H1 (cell line): ENCODE results near the gene KCTD12. TPM values are rescaled to one million over a fixed set of nuclear protein-coding genes. Genes with fewer than 3 reads are reported as not detected.

ENCODE experiments used
- polyA plus RNA-seq, 7 experiments: library from polyadenylated mRNA; depleted of rRNA in 3 of 7; stranded (reverse) in 5 of 7; unstranded in 2 of 7; fragments of >200 nt in 5 of 7; fragments of 200-250 nt in 2 of 7; gene quantifications; 1 replicate in 5 of 7; 2 replicates in 1 of 7; 4 replicates in 1 of 7; pipeline versions ENCODE4 v1.2.1 to v1.2.3, GENCODE V29; 2011 to 2013; ENCODE audit warnings: missing spikeins in 2 of 7, mixed read lengths in 2 of 7
- total RNA-seq: library from RNA; stranded (reverse); fragmentation: NEBNext Ultra II Directional; extraction: Animal tissue kit (Norgen Biotek cat#: 25700); gene quantifications from 2 replicates; pipeline ENCODE4 v1.2.1, GENCODE V29; 2021

KCTD12 gene
- total and polyA plus RNA-seq, 2 of the 8 experiments (the other 6 are each of a cell fraction or from before 2014, with no cell fraction given): 2.5 to 9.6 TPM

Other genes with a start within 250 kb of the KCTD12 start
- gene ACOD1, start 62.1 kb upstream of the KCTD12 start, total RNA-seq: not detected in 2 replicates
- gene ACOD1, start 62.1 kb upstream of the KCTD12 start, polyA plus RNA-seq (2011; rRNA removed): not detected in 2 replicates
- 6.5 and 10.1 TPM in 2 replicates for gene CLN5, start 105.7 kb upstream of the KCTD12 start, total RNA-seq
- 5.2 and 5.3 TPM in 2 replicates for gene CLN5, start 105.7 kb upstream of the KCTD12 start, polyA plus RNA-seq (2011; rRNA removed)
- gene FBXL3, start 140.8 kb upstream of the KCTD12 start, total RNA-seq: 14.9 and 15.5 TPM in 2 replicates
- gene FBXL3, start 140.8 kb upstream of the KCTD12 start, polyA plus RNA-seq (2011; rRNA removed): 4.2 and 4.9 TPM in 2 replicates